ENCODE measurements around the gene KIAA1328. TPM values are rescaled to one million over a fixed set of nuclear protein-coding genes. Genes with fewer than 3 reads are reported as not detected.

The KIAA1328 gene
- total and polyA plus RNA-seq, 3 donors from 2014 or later = 19.9 to 48.7 (median 35.0) TPM

- H3K9me3 ChIP-seq = no peaks in the 10 kb centered on the region
- no peak overlapping the region for H3K27ac ChIP-seq
- H3K27me3 ChIP-seq = no peaks in the 10 kb centered on the region
- no peak for TF ChIP-seq POLR2A (IDR thresholded peaks at IDR 0.05)
- TF ChIP-seq CTCF (IDR thresholded peaks at IDR 0.05) = no peak
- 79 to 96% methylated on average over 1 of the region's 1 CpG for WGBS, 2 donors
- no peaks in the 10 kb centered on the region for H3K4me1 ChIP-seq
- no peaks in the 10 kb centered on the region for H3K36me3 ChIP-seq (ENCODE audit: low read depth, missing control alignments)
- H3K4me3 ChIP-seq = no peak overlapping the region
- intact Hi-C loops (cut with DNase I; ENCODE audit: low total_unique reads) = no loop called here
- no peak for DNase-seq
Measured at GRCh38 chr18:36912887-36913286, 84.0 kb downstream of the KIAA1328 start.

- Histone ChIP-seq H3K27me3 (no peaks in the 10 kb centered on the region), H3K27ac (no peak overlapping the region), H3K4me1 (no peaks in the 10 kb centered on the region), H3K4me3 (no peak overlapping the region), H3K9me3 (no peaks in the 10 kb centered on the region), H3K36me3 (ENCODE audit: low read depth, missing control alignments) (no peaks in the 10 kb centered on the region)
- TF ChIP-seq POLR2A (IDR thresholded peaks at IDR 0.05) (no peak), CTCF (IDR thresholded peaks at IDR 0.05) (no peak)
- no peak for DNase-seq
- intact Hi-C loops (cut with DNase I; ENCODE audit: low total_unique reads) = no loop called here
- WGBS, 2 donors = 77 to 84% methylated on average over 3 of the region's 3 CpGs
Measured at GRCh38 chr18:36917907-36918306, 89.0 kb downstream of the KIAA1328 start.

- no peak overlapping the region for H3K4me3 ChIP-seq
- no peak for DNase-seq
- H3K9me3 ChIP-seq = no peaks in the 10 kb centered on the region
- intact Hi-C loops (cut with DNase I; ENCODE audit: low total_unique reads) = no loop called here
- 75 to 98% methylated on average over 2 of the region's 2 CpGs for WGBS, 2 donors
- no peaks in the 10 kb centered on the region for H3K4me1 ChIP-seq
- H3K27ac ChIP-seq = no peak overlapping the region
- no peaks in the 10 kb centered on the region for H3K27me3 ChIP-seq
- no peaks in the 10 kb centered on the region for H3K36me3 ChIP-seq (ENCODE audit: low read depth, missing control alignments)
- TF ChIP-seq CTCF (IDR thresholded peaks at IDR 0.05) (no peak), POLR2A (IDR thresholded peaks at IDR 0.05) (no peak)
Measured at GRCh38 chr18:36929601-36930000, 100.7 kb downstream of the KIAA1328 start.

- intact Hi-C loops (cut with DNase I; ENCODE audit: low total_unique reads) = no loop called here
- 94 to 100% methylated on average over 4 of the region's 4 CpGs for WGBS, 2 donors
- H3K4me3 ChIP-seq = no peak overlapping the region
Measured at GRCh38 chr18:36931106-36931505, 102.2 kb downstream of the KIAA1328 start.

More at GRCh38 chr18:36931106-36931505, 102.2 kb downstream of the KIAA1328 start:
- Histone ChIP-seq H3K9me3 (no peaks in the 10 kb centered on the region), H3K4me1 (no peaks in the 10 kb centered on the region), H3K36me3 (ENCODE audit: low read depth, missing control alignments) (no peaks in the 10 kb centered on the region), H3K27ac (no peak overlapping the region), H3K27me3 (no peaks in the 10 kb centered on the region)
- no peak for TF ChIP-seq CTCF (IDR thresholded peaks at IDR 0.05)
- no peak for TF ChIP-seq POLR2A (IDR thresholded peaks at IDR 0.05)
- DNase-seq = no peak
